Ovary (tissue), 9 donors: ENCODE data around the gene CCL19. TPM values are rescaled to one million over a fixed set of nuclear protein-coding genes. Genes with fewer than 3 reads are reported as not detected.

ENCODE experiments used
- DNase-seq, 5 donors: peaks; one replicate each; pipeline ENCODE4 v3.0.0-alpha.2; 2019 to 2020
- H3K27ac ChIP-seq, 2 donors: fragments of 200-600 bp; one replicate each; pipeline versions ENCODE4 v1.5.1 to v1.8.0; 2019 to 2022
- H3K27me3 ChIP-seq: fragments of 200-600 bp; one replicate; pipeline ENCODE4 v1.8.0; 2022
- H3K36me3 ChIP-seq: fragments of 200-600 bp; sonication (generic); one replicate; pipeline ENCODE4 v1.5.1; 2019
- H3K4me1 ChIP-seq: one replicate; pipeline ENCODE4 v1.8.1; 2013; ENCODE audit warnings: mild to moderate bottlenecking, moderate library complexity; ENCODE audit not compliant: insufficient read depth
- H3K4me3 ChIP-seq: fragments of 200-600 bp; sonication (generic); one replicate; pipeline ENCODE4 v1.5.1; 2017
- H3K9me3 ChIP-seq, 2 donors: fragments of 200-600 bp in 1 of 2; sonication (generic) in 1 of 2; one replicate each; pipeline versions ENCODE4 v1.5.1 to v1.8.1; 2013 to 2019; ENCODE audit warnings: mild to moderate bottlenecking in 1 of 2, moderate library complexity in 1 of 2
- CTCF ChIP-seq, 3 donors: fragments of 450-650 bp in 2 of 3; fragments of 200-600 bp in 1 of 3; IDR thresholded peaks; one replicate each; pipeline versions ENCODE4 v1.5.1 to v1.8.0; 2016 to 2022; ENCODE audit warnings: antibody characterized with exemption in 3 of 3, mild to moderate bottlenecking in 1 of 3
- EP300 ChIP-seq: sonication (generic); formaldehyde crosslinking; IDR thresholded peaks from one replicate; pipeline ENCODE4 v1.6.1; 2017; ENCODE audit warnings: antibody characterized with exemption
- POLR2A ChIP-seq: fragments of 450-650 bp; IDR thresholded peaks from one replicate; pipeline ENCODE4 v1.6.1; 2017; ENCODE audit warnings: antibody characterized with exemption, mild to moderate bottlenecking, moderate library complexity
- WGBS, 3 donors: extraction: QIAGEN DNeasy Blood & Tissue Kit in 1 of 3; methylation state at CpG; one replicate each; pipeline versions ENCODE4 v1.1.5 to v1.1.7; 2013 to 2017; 5-methylcytosine and 5-hydroxymethylcytosine counted together
- intact Hi-C, 4 donors: fragments of 100-400 bp; cut with DNase I; formaldehyde crosslinking; loops; one replicate each; pipeline versions ENCODE4 v1.11.0 to v1.15.1; 2022 to 2023
- polyA plus RNA-seq, 2 donors: library from polyadenylated mRNA; stranded (reverse); fragments of 200-250 nt in 1 of 2; fragments of 350-450 nt in 1 of 2; fragmentation: Illumina TruSeq in 1 of 2; extraction: RNeasy Lipid Tissue Mini Kit (QIAGEN cat#74804) in 1 of 2; gene quantifications; one replicate each; pipeline ENCODE4 v1.2.3, GENCODE V29; 2013 to 2014
- small RNA-seq: library from RNA; depleted of rRNA; stranded (forward); fragments of <200 nt; gene quantifications from one replicate; pipeline ENCODE3, GENCODE V24; 2016
- total RNA-seq, 7 donors: library from RNA; depleted of rRNA in 2 of 7; stranded (reverse); fragments of >200 nt in 2 of 7; fragmentation: NEBNext Ultra II Directional in 3 of 7; extraction: Animal tissue kit (Norgen Biotek cat#: 25700) in 3 of 7; gene quantifications; one replicate each; pipeline versions ENCODE4 v1.1.0 to v1.2.4, GENCODE V29; 2016 to 2023
- donor health status: DM: no; HTN: no; CAD: no; lungs with moderate emphysema.
- donor health status: DM: no; HTN: no; CAD: no.
- donor health status: Bipolar disorder and iron deficiency.
- donor health status: DM: yes; HTN: yes; CAD: no.
- donor health status: DM: no; HTN: no; CAD: no.
- donor health status: DM: yes; HTN: yes; CAD: no.

Gene CCL19
- total and polyA plus RNA-seq, 9 donors = 0.40 to 14.9 (median 7.7) TPM; not detected in 5

DNA sequence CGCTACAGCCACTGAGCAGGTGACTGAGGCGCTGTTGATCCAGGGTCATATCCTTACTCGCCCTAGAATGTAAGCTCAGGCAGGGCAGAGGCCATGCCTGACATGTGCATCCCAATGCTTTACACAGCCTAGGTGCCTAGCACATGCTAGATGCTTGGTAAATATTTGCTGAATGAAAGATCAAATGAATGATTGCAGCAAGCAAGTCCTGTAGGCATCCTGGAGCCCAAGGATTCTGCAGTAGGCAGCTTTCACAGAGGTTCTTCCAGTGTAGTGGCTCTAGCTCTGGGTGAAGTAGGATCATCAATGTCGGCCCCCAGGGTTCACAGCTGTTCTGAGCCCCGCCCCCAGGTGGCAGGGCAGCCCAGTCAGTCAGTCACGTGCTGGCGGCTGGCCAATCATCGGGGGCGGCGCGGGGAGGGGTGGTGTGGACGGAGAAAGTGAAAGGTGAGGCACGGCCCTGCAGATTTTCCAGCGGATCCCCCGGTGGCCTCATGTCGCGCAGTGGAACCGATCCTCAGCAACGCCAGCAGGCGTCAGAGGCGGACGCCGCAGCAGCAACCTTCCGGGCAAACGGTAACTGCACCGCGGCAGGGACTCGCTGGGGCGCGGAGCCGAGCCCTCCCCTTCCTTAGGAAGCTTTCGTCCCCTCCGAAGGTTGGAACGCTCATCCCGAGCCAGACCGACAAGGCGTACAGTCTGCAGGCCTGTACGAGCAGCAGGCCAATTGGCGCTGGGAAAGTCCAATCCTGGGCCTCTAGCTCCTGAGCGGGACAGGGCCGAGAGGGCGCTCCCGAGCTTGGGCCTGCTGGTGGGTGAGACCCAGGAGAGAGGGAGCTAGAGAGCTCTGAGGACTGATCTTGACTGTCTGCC lies 44.6 kb downstream of the CCL19 start, which contains the start of gene GALT:
TSS of gene GALT (plus strand) at position 465 of the 873 bp plus-strand sequence. CDS start at position 495, 30 bp downstream.
- intact Hi-C loops = no loop called here
- Histone ChIP-seq H3K27me3 (no peaks in the 10 kb centered on the region), H3K36me3 (no peaks in the 10 kb centered on the region), H3K4me1 (peaks cover 18% of the 10 kb centered on the region), H3K27ac (peak within 1 kb of the TSS; percentile 54 to 79), H3K9me3 (no peaks in the 10 kb centered on the region), H3K4me3 (peak within 1 kb of the TSS; percentile 82)
- TF ChIP-seq POLR2A = no peak
- TF ChIP-seq CTCF (IDR thresholded peaks at IDR 0.05) = peak in 1 of 3 donors; percentile 64
- WGBS, 3 donors = 4 to 7% (median 6%) methylated on average over 30 to 43 of the region's 43 CpGs
- DNase-seq = peak; percentile 93 to 96 (median 95)

- no peak overlapping the region for H3K4me3 ChIP-seq
- H3K9me3 ChIP-seq = no peaks in the 10 kb centered on the region
- no peaks in the 10 kb centered on the region for H3K27me3 ChIP-seq
- H3K27ac ChIP-seq = no peak overlapping the region
- no peaks in the 10 kb centered on the region for H3K36me3 ChIP-seq
- intact Hi-C loops = no loop called here
- no peak for DNase-seq
- H3K4me1 ChIP-seq = peaks cover 10% of the 10 kb centered on the region
- TF ChIP-seq CTCF (IDR thresholded peaks at IDR 0.05) = no peak
- TF ChIP-seq EP300 = no peak
- TF ChIP-seq POLR2A = no peak
These were observed 46.2 kb downstream of the CCL19 start for GRCh38 chr9:34644766-34645314.

DNA sequence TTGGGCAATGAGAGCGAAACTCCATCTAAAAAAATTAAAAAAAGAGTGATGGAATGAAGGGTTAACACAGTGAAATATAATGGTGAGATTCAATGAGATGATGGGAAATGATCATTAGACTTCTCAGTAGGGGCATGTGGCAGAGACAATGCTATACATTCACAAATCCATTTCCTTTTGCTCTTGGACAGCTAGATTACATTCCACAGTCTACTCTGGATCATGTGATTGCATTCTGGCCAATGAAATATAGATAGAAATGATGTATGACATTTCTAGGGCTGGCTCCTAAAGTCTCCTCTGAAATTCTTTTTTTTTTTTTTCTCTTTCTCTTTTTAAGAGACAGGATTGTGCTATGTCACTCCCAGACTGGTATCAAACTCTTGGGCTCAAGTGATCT lies 48.4 kb downstream of the CCL19 start:
- WGBS, 3 donors = 84 to 100% (median 94%) methylated on average over 1 of the region's 1 CpG
- Histone ChIP-seq H3K9me3 (no peaks in the 10 kb centered on the region), H3K27ac (no peak overlapping the region), H3K36me3 (no peaks in the 10 kb centered on the region), H3K4me3 (no peak overlapping the region), H3K4me1 (peaks cover 12% of the 10 kb centered on the region), H3K27me3 (no peaks in the 10 kb centered on the region)
- intact Hi-C loops = no loop called here
- no peak for TF ChIP-seq POLR2A
- TF ChIP-seq EP300 = no peak
- no peak for TF ChIP-seq CTCF (IDR thresholded peaks at IDR 0.05)
- no peak for DNase-seq

Small RNA genes within 50 kb of the gene (small RNA-seq; reads per million reads assigned to genes)
- gene CCL27 = not detected

Other genes with a start within 250 kb of the CCL19 start
- gene FAM219A, start 232.7 kb downstream of the CCL19 start, total RNA-seq = 10 to 100 TPM in 5 of 7 donors, 1 to 10 TPM in 2; 5.2 to 24.7 (median 16.2) TPM
- gene FAM219A, start 232.7 kb downstream of the CCL19 start, polyA plus RNA-seq = 10 to 100 TPM; 12.1 to 12.7 TPM
- 10 to 100 TPM in 1 of 7 donors, 1 to 10 TPM in 4, not detected in 2; 1.5 to 26.1 (median 2.0) TPM for gene DNAI1, start 232.5 kb downstream of the CCL19 start, total RNA-seq
- under 1 TPM in 1 of 2 donors, not detected in 1; 0.10 TPM for gene DNAI1, start 232.5 kb downstream of the CCL19 start, polyA plus RNA-seq
- under 1 TPM in 6 of 7 donors, not detected in 1; 0.22 to 0.56 (median 0.29) TPM for gene ENHO, start 168.3 kb downstream of the CCL19 start, total RNA-seq
- under 1 TPM in 1 of 2 donors, not detected in 1; 0.87 TPM for gene ENHO, start 168.3 kb downstream of the CCL19 start, polyA plus RNA-seq
- gene CNTFR, start 101.6 kb downstream of the CCL19 start, total RNA-seq = 1 to 10 TPM; 1.3 to 3.7 (median 2.6) TPM
- gene CNTFR, start 101.6 kb downstream of the CCL19 start, polyA plus RNA-seq = 1 to 10 TPM; 1.2 to 4.7 TPM
- gene RPP25L, start 79.2 kb downstream of the CCL19 start, total RNA-seq = 10 to 100 TPM; 14.4 to 26.0 (median 20.6) TPM
- gene RPP25L, start 79.2 kb downstream of the CCL19 start, polyA plus RNA-seq = 10 to 100 TPM in 1 of 2 donors, 1 to 10 TPM in 1; 5.4 to 28.8 TPM
- 100 to 1,000 TPM in 1 of 7 donors, 10 to 100 TPM in 6; 56.4 to 103 (median 95.3) TPM for gene DCTN3, start 70.8 kb downstream of the CCL19 start, total RNA-seq
- 100 to 1,000 TPM in 1 of 2 donors, 10 to 100 TPM in 1; 62.4 to 106 TPM for gene DCTN3, start 70.8 kb downstream of the CCL19 start, polyA plus RNA-seq
- under 1 TPM in 1 of 7 donors, not detected in 6; 0.40 TPM for gene ARID3C, start 62.2 kb downstream of the CCL19 start, total RNA-seq
- gene ARID3C, start 62.2 kb downstream of the CCL19 start, polyA plus RNA-seq = under 1 TPM in 1 of 2 donors, not detected in 1; 0.07 TPM
- 10 to 100 TPM; 47.2 to 73.9 (median 54.3) TPM for gene SIGMAR1, start 53.5 kb downstream of the CCL19 start, total RNA-seq
- 10 to 100 TPM; 52.7 to 92.4 TPM for gene SIGMAR1, start 53.5 kb downstream of the CCL19 start, polyA plus RNA-seq
- 10 to 100 TPM; 33.1 to 63.3 (median 45.2) TPM for gene GALT, start 44.6 kb downstream of the CCL19 start, total RNA-seq
- 10 to 100 TPM; 43.7 to 48.9 TPM for gene GALT, start 44.6 kb downstream of the CCL19 start, polyA plus RNA-seq
- gene IL11RA, start 39.1 kb downstream of the CCL19 start, total RNA-seq = 10 to 100 TPM; 17.3 to 54.3 (median 35.8) TPM
- 10 to 100 TPM; 25.4 to 40.2 TPM for gene IL11RA, start 39.1 kb downstream of the CCL19 start, polyA plus RNA-seq
- gene CCL27, start 28.6 kb downstream of the CCL19 start, total RNA-seq = 1 to 10 TPM in 1 of 7 donors, under 1 TPM in 3, not detected in 3; 0.48 to 1.1 (median 0.69) TPM
- gene CCL27, start 28.6 kb downstream of the CCL19 start, polyA plus RNA-seq = under 1 TPM in 1 of 2 donors, not detected in 1; 0.21 TPM
- 10 to 100 TPM in 5 of 7 donors, 1 to 10 TPM in 2; 1.5 to 83.6 (median 33.8) TPM for gene CCL21, start 18.9 kb upstream of the CCL19 start, total RNA-seq
- 10 to 100 TPM; 39.9 to 52.0 TPM for gene CCL21, start 18.9 kb upstream of the CCL19 start, polyA plus RNA-seq